Ammon's horn (tissue), 1 donor: ENCODE data around the gene CCDC183.
"Not testable (repeated sequence)": the region's sequence is repeated elsewhere in the genome, so short reads cannot be mapped to it uniquely, and the experiment has no call there.

Experiments used
- DNase-seq: peaks from one replicate; pipeline ENCODE4 v3.0.0-alpha.2; 2016; ENCODE audit warnings: low spot score

Gene CCDC183

DNA sequence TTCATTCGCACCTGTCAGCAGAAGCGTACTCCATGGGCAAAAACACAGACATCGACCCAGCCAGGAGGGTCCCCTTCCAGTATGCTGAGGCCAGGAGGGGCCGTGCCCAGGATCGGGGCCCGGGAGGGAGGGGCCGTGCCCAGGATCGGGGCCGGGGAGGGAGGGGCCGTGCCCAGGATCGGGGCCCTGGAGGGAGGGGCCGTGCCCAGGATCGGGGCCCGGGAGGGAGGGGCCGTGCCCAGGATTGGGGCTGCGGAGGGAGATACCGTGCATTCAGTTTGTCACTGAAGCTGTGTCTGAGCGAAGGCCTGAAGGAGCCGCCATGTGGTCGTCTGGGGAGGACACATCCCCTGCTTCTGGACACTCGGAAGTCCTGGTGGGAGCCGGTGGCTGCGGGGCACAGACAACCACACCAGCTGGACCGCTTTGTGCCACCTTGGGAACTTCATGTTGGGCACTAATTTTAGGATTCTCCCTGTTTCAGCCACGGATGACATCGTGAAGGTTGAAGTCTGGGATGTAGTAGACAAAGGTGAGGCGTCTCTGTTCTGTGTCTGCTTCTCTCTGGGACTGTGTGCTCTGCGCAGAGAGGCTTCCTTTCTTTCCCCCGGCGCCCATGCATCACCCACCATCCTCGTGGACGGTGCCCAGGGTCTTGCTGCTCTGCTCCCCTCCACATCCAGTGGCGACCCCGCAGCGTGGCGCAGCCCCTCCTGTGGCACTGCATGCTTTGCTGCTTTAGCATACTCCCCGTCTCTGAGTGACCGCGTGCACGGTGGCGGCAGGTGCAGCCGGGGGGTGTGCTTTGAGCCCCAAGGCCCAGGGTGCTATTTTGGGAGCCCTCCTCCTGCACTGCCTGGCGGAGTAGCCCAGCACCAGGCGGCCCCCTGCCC is 29.4 kb downstream of the CCDC183 start:
- DNase-seq: no peak

DNA sequence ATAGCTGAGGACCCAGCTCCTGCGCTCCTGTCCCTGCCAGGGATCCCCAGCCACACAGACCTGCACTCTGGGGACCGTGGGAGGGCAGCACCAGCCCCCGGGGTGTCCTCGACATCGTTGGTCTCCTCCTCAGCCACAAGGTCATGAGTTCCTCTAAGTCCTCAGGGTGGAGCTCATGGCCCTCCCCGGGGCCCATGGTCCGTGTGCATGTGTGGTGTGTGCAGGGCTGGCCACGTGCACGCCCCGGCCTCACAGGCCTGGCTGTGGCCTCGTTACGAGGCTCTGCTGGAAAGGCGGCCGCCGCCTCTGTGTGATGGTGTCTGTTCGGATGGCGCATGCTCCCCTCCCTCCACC is 30.0 kb downstream of the CCDC183 start:
- no peak for DNase-seq

DNA sequence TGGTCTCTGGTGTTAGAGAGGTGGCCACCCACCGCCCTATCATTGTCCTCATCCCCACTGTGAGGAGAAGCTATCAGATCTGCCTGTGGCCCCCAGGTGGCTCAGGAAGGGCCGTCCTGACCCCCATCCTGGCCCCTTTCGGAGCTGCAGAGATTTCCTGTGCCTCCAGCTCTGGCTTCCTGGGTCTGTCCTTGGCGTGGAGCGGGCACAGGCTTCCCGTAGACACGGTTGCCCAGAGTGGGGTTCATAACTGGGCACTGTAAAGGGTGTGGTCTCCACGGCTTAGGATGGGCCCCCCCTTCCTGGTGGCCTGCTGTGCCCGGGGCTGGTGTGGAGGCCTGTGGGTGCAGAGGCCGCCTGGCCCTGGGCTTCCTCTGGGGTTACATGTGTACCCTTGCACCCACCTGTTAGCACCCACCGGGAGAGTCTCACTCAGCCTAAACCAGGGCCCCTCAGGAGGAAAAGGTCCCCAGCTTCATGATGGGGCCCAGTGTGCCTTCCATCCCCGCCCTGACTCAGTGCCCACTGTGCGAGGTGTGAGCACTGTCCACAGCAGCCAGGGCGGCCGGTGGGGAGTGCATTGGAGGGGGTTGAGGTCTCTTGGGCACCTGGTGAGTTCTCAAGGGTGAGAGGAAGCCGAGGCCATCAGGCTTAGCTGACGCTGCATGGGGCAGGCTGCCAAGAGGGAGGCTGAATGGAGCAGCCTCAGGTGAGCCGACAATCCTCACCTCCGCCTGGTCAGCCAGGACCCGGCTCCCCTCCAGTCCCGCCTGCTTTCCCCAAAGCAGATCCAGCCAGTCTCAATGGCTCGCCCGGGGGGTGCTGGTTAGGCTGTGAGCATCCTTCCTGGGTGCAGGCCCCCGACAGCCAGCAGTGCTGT is 30.8 kb downstream of the CCDC183 start:
- no peak for DNase-seq

DNA sequence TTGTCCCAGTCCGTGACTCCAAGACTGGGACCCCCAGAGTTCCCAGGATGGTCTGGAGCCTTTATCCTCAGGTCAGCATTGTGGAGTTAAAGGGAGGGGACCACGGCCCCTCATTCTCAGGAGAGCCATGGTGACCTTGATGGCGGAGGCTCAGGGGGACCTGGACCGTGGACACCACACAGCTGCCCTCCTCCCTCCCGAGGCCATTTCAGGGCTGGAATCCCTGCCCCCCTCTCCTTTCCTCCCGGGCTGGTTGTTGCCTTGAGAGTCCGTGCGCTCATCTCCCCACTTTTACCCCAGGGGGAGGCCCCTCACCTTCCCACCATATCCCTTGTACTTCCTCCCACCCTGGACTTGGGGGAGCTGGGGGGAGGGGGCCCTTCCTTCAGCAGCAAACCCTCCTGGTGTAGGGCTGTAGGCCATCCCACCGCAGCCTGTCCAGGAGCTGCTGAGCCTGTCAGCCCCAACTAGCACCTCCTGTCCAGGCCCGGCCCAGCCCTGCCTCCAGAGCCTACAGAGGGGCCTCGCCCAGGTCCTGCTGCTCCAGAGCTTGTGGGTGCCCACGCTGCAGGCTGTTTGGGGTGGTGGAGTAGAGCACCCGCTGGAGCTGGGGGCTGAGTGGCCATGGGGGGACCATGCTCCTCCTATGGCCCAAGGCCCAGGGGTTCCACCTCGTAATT is 31.8 kb downstream of the CCDC183 start:
- DNase-seq: no peak

DNA sequence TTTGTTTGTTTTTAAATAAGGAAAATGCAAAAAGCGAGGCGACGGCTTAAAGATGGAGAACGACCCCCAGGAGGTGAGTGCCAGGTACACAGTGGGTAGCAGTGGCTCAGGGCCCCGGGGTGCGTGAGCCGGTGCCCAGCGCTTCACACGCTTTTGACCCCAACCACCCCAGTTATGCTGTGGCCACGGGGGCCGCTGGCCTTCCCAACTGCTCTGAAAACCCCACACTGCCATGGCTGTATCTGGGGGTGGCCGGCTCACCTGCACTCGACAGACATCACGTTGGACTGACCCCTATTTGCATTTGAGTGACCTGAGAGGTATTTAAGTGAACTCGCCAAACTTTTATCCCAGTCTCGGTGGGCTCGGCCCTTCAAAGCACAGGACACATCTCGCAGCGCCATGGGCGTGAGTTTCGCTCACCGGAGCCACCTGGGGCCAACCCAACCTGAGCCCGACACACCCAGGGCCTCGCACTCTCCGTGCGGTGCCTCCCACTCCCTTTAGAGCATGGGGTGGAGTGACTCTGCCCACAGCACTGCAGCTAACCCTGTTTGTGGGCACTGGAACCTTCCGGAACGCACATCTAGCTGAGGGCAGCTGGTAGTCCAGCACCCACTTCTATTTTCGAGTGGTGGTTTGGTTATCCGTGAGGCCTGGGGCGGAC is 32.5 kb downstream of the CCDC183 start:
- DNase-seq: no peak

DNA sequence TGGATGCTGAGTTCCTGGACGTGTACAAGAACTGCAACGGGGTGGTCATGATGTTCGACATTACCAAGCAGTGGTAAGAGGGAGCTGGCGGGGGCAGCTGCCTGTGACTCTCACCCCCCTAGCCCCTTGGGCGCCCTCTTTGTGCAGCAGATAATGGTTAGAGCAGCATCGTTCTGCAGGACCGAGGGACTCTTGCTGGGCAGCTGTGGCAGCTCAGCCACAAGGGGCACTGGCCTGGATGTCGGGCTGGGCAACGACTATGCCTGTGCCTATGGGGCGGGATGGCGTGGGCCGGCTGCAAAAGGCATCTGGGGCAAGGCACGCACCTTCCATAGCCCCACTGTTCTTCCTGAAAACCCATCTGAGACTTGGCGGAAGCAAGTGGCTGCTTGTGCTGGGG is 33.3 kb downstream of the CCDC183 start:
- no peak for DNase-seq

DNA sequence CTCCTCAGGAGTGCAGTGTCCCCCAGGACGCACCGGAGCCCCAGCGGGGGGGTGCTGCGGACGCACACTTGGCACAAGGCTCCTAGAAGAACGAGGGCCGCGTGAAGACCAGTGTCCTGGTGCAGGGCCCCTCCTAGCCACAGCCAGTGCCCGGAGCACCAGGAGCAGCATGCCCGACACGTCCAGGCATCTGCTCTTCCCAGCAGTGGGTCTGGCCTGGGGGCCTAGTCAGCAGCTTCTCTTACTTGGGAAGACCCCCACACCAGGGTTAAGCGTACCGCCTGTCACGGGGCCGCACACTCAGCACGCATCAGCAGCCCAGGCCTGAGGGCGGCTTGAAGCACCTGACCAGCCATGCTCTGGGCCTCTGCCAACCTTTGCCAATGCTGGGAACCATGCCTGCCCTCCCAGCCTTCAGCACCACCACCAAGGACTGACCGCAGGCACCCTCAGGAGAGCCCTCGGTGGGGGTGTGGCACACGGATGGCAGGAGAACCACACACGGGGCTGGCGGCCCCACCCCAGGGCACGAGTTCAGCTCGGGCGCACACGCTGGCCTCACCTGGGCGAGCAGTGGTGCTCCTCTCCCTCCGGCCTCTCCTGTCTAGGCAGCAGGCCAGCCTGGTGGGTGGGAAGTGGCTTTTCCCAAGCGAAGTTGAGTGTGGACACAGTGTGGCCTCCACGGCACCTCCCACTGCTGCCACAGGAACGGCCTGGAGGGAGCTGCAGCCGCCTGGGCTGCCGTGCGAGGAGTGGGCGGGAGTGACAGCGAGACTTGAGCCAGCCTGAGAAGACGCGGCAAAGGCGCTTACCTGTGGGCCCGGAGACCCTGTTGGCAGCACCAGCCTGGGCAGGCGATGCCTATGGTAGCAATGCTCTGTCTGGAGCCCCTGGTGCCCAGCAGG is 34.1 kb downstream of the CCDC183 start:
- no peak for DNase-seq

DNA sequence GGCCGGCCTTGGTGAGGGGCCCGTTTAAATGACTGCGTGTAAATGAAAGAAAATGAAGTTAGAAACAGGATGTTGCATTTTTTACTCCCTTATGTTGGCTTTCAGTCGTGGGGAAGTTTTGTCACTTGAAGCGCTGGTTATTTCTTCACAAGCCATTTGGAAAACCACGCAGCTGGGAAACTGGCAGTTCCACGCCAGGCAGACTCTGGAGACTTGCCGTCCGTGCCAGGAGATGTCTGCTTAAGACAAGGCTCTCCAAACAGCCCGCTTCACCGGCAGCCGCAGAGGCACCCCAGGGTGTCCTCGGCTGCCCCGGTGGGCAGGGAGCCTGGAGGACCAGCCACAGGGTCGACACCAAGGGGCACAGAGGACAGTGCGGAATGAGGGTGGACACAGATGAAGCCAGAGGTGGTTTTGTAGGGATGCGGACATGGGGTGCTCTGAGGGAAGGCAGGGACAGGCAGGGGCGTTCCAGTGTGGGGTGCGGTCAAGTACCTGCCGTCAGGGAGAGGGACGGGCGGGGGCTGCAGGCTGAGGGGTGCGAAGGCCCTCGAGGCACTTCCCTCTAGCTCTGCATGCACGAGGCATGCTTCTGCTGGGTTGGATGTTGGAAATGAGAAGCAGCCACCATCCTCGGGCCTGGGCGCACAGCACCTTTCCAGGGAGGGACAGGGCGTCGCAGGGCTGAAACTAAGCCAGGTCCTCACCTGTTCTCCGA is 35.0 kb downstream of the CCDC183 start:
- no peak for DNase-seq

DNA sequence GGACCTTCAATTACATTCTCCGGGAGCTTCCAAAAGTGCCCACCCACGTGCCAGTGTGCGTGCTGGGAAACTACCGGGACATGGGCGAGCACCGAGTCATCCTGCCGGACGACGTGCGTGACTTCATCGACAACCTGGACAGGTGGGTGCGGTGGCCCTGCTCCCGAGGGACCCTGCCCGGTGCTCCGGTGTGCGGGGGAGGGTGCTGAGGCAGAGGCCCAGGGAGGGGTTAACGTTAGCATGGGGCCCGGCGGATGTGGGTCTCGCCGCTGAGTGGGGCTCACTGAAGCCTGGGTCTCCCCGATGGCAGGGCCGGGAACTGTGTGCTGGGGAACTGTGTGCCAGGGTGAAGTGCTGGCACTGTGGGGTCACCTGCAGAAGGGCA is 35.6 kb downstream of the CCDC183 start:
- DNase-seq: no peak

DNA sequence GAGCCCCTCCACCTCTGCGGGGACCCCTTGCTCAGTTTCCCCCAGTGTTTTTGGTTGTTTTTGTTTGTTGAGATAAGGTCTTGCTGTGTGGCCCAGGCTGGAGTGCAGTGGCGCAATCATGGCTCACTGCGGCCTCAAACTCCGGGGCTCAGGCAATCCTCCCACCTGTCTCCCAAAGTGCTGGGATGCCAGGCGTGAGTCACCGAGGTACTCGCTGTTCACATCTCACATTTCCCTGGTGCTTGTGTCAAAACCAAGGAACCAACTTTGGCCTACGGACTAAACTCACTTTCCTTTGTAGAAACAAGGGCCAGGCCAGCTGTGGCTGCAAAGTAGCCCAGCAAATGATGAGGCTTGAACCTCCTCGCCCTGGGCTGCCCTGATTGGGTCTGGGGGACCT is 36.4 kb downstream of the CCDC183 start:
- no peak for DNase-seq

DNA sequence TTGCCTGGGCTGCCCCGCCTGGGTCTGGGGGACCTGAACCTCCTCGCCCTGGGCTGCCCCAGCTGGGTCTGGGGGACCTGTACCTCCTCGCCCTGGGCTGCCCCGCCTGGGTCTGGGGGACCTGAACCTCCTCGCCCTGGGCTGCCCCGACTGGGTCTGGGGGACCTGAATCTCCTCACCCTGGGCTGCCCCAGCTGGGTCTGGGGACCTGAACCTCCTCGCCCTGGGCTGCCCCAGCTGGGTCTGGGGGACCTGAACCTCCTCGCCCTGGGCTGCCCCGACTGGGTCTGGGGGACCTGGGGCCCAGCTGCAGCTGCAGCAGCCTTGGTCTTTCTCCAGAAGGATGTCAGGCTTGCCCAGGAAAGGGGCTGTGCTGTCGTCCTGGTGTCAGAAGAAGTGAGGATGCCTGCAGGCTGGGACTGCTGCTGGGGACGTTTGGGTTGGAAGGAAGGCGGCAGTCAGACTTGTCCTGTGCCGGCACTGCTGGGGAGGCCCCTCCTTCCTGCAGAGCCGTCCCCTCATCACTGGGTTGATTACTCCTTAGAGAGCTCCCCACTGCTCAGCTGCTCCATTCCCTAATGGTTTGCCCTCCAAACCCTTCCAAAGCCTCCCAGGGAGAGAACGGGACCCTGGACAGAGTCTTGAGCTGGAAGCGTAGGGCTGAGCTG is 37.4 kb downstream of the CCDC183 start:
- not testable (repeated sequence) for DNase-seq

DNA sequence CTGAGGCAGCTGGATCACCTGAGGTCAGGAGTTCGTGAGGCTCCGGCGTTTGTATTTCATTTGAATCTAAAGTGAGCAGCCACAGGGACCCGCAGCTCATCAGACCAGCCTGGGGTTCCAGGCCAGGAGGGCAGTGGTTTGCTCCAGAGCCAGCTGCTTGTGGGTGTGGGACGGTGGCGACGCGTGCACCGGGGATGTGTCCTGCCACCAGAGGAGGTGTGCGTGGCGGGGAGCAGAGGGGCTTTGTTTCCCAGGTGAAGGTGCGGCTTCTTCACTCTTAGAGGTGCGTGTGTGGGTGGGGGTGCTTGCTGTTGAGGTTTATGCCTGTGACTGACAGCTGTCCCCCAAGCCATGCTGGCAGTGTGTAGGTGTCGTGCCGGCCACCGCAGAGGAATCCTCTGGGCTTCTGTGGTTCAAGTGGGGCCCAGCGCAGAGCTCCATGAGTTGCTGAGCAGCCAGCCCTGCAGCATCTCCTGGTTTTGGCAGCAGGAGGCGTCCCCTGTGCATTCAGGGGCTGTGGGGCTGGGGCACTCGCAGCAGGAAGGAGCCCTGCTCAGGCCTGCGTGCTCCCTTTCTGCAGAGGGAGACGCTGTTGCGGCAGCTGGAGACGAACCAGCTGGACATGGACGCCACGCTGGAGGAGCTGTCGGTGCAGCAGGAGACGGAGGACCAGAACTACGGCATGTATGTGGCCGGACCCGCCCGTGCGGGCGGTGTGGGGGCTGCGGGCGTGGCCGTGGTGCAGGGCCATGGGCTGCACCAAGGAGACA is 39.2 kb downstream of the CCDC183 start:
- no peak for DNase-seq

DNA sequence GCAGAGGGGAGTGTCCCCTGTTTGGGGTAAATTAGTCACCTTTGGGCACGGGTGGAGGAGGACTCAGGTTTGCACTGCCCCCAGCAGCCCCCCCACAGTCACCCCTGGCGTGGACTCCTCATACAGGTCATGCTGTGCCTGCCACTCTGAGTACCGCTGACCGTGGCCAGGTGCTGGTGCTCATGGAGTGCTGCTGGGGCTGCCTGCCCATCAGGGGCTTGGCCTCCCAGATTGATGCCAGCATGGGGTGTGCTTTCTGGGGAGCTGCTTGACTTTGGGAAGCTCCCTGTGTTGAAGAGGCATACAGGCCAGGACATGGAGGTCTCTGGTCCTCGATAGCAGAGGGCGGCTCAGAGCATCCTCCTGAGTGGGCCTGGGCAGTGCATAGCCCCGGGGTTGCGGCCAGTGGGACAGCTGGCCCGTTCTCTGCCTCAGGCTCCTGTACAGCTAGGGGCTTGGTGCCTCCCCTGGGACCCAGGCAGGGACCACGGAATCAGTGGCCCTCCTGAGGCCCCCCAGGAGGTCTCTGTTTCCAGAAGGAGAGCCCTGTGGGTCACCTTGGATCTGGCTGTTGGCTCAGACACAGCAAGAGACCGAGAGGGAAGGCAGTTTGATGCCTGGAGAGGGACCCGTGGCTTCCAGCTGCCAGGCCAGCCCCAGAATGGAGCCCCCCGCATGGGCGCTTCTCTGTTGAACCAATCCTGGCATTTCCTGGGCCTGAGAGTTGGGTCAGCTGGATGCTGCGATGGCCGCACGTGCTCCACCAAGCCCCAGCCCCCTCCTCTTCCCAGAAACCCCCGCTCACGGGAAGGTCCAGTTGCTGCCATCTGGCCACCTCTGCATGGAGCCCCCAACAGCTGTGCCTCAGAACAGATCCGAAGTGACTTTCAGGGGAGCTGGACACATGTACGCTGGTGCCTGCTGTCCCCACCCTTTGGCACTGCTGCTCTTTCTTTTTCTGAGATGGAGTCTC is 40.1 kb downstream of the CCDC183 start:
- DNase-seq: no peak

DNA sequence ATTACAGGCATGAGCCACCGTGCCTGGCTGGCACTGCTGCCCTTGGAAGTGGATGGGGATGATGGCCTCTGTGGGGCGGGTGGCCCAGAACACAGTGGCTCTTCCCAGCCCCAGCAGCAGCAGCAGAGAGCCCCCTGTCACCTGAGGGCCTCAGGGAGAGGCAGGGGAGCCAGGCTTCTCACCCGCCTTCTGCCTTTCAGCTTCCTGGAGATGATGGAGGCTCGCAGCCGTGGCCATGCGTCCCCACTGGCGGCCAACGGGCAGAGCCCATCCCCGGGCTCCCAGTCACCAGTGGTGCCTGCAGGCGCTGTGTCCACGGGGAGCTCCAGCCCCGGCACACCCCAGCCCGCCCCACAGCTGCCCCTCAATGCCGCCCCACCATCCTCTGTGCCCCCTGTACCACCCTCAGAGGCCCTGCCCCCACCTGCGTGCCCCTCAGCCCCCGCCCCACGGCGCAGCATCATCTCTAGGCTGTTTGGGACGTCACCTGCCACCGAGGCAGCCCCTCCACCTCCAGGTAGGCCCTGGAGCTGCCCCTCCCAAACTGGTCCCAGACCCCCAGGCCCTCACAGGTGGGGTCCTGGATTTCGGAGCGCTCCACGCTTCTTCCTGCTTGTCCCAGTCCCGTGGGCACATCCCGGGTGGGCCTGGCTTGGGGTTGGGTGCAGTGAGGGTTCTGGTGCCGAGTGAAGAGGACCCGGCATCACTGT is 41.2 kb downstream of the CCDC183 start:
- DNase-seq: no peak

DNA sequence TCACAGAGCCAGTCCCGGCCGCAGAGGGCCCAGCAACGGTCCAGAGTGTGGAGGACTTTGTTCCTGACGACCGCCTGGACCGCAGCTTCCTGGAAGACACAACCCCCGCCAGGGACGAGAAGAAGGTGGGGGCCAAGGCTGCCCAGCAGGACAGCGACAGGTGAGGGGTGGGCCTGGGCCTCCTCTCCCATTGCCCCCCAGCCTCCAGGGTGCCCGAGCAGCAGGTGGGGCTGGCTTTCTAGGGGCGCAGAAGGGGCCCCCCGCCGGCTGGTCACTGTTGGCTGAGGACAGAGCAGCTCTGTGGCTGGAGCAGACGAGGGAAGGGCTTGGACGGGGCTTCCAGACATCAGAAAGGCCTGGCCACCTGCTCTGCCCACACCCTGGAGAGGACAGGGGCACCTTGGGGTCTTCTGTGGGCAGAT is 41.7 kb downstream of the CCDC183 start:
- DNase-seq: not testable (repeated sequence)

DNA sequence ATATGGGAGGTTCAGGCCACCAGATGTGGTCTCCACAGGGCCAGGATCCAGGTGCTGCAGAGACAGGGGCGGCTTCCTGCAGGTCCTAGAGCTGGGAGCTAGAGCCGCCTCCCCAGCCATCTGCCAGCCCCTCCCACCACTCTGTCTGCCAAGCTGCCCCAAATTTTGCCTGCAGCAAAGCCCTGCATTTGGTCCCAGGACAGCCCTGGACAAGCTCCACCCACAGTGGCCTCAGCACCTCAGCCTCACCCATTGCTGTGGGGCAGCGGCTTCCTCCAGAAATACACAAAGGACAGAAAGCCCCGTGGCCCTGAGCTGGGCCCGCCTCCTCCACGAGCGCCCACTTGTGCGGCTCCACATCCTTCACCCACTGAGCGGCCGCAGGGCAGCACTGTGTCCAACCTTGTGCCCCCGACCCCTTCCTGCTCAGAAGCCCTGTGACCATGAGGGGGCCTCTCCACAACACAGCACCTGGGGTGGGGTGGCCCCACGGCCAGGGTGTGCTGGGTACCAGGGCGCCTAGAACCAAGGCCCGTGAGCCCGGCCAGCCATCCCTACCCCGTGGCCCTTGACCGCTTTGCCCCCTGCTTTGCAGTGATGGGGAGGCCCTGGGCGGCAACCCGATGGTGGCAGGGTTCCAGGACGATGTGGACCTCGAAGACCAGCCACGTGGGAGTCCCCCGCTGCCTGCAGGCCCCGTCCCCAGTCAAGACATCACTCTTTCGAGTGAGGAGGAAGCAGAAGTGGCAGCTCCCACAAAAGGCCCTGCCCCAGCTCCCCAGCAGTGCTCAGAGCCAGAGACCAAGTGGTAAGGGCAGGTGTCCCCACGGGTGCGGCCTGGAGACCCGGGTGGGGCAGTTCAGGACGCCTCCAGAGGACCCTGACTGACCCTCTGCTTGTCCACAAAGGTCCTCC is 42.4 kb downstream of the CCDC183 start:
- no peak for DNase-seq
